Measurements from ENCODE around the gene NYAP2.

DNA sequence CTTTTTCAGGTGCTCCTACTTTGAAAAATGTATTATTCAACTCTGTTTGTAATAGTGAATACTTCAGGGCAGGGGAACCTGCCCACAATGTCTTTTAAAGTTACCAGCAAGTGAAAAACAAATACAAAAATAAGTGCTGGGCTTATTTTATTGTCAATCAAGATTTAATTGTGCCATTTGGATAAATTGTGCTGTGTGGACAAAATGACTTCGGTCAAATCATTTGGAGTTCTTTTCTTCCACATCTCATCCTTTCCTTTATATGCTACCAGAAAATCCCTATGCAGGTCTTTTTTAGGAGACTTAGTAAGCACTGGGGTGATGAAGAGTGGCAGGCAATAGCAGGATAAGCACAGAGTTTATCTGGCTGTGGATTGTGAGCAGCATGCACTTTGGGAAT lies 63.9 kb downstream of the NYAP2 start:
- TF ChIP-seq, protein P1, sequence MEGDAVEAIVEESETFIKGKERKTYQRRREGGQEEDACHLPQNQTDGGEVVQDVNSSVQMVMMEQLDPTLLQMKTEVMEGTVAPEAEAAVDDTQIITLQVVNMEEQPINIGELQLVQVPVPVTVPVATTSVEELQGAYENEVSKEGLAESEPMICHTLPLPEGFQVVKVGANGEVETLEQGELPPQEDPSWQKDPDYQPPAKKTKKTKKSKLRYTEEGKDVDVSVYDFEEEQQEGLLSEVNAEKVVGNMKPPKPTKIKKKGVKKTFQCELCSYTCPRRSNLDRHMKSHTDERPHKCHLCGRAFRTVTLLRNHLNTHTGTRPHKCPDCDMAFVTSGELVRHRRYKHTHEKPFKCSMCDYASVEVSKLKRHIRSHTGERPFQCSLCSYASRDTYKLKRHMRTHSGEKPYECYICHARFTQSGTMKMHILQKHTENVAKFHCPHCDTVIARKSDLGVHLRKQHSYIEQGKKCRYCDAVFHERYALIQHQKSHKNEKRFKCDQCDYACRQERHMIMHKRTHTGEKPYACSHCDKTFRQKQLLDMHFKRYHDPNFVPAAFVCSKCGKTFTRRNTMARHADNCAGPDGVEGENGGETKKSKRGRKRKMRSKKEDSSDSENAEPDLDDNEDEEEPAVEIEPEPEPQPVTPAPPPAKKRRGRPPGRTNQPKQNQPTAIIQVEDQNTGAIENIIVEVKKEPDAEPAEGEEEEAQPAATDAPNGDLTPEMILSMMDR (conservative IDR thresholded peaks at IDR 0.05; ENCODE audit: low read length) = no peak
- no peak for TF ChIP-seq EZH2phosphoT487 (IDR thresholded peaks at IDR 0.05; ENCODE audit: borderline replicate concordance, low read depth, low read length)

All from OCI-LY7 (cell line).